Right ventricle myocardium inferior (tissue), 1 donor: ENCODE results near the gene PDLIM1. TPM values are rescaled to one million over a fixed set of nuclear protein-coding genes. Genes with fewer than 3 reads are reported as not detected.

Source experiments
- ATAC-seq: fragments of 200-7000 bp; cut with Tn5 transposase; one replicate; pipeline ENCODE4 v1.9.1; 2020; ENCODE audit warnings: mild to moderate bottlenecking, moderate library complexity
- DNase-seq: peaks from one replicate; pipeline ENCODE4 v3.0.0; 2021; ENCODE audit errors: missing footprints
- intact Hi-C: fragments of 100-400 bp; cut with DNase I; formaldehyde crosslinking; loops from one replicate; pipeline ENCODE4 v1.11.0; 2022
- long read RNA-seq: library from polyadenylated mRNA; unstranded; transcript quantifications from one replicate; pipeline ENCODE4 v2.0.0, GENCODE V29; 2021
- total RNA-seq: library from RNA; stranded (reverse); fragmentation: NEBNext Ultra II Directional; extraction: Animal tissue kit (Norgen Biotek cat#: 25700); gene quantifications from one replicate; pipeline ENCODE4 v1.2.1, GENCODE V29; 2021
- donor health status: DM: no; HTN: yes; CAD: no; lungs with severe emphysema.

Gene PDLIM1
- 273 TPM for total RNA-seq
- long read RNA-seq, transcript PDLIM1-201 (7 exons, 1,452 nt), result major isoform, 241 of 257 reads
- long read RNA-seq, partial matches to known transcripts, result 5 of 257 reads
- long read RNA-seq, other reads (novel, unspliced or antisense), result 7 of 257 reads

GRCh38 chr10:95290461-95291364 is at the start of gene PDLIM1:
Gene PDLIM1, minus strand, starts transcription at chr10:95291003. Its CDS starts 88 bp downstream, at chr10:95290915.
- intact Hi-C loops, result loop anchor here (2.0 to 5.0 kb wide), 2 partner anchors 44 to 72 kb away; no protein-coding TSS in a partner anchor
- ATAC-seq, result peak; percentile 89
- peak; percentile 89 for DNase-seq

- no peak for DNase-seq
- intact Hi-C loops, result no loop called here
- no peak for ATAC-seq
Measured at GRCh38 chr10:95339863-95340262, 49.1 kb upstream of the PDLIM1 start.

GRCh38 chr10:95337423-95338160 is 46.8 kb upstream of the PDLIM1 start:
- intact Hi-C loops, result no loop called here
- DNase-seq (no peak), ATAC-seq (no peak)

- intact Hi-C loops, result no loop called here
- ATAC-seq, result no peak
- DNase-seq, result no peak
Measured at GRCh38 chr10:95336702-95337101, 45.9 kb upstream of the PDLIM1 start.

GRCh38 chr10:95335933-95336699 is 45.3 kb upstream of the PDLIM1 start:
- no peak for DNase-seq

GRCh38 chr10:95334805-95335144 is 44.0 kb upstream of the PDLIM1 start:
- intact Hi-C loops, result loop anchor here (2.0 kb wide), 1 partner anchor 44 kb away; the partner anchor contains the start of gene PDLIM1
- DNase-seq (no peak), ATAC-seq (no peak)

More at GRCh38 chr10:95335933-95336699, 45.3 kb upstream of the PDLIM1 start:
- intact Hi-C loops, result loop anchor here (2.0 kb wide), 1 partner anchor 45 kb away; the partner anchor contains the start of gene PDLIM1
- peak; percentile 55 for ATAC-seq

GRCh38 chr10:95333997-95334804 is 43.4 kb upstream of the PDLIM1 start:
- DNase-seq, result peak; percentile 87
- ATAC-seq, result peak; percentile 86
- intact Hi-C loops, result loop anchor here (2.0 kb wide), 1 partner anchor 43 kb away; the partner anchor contains the start of gene PDLIM1

GRCh38 chr10:95332666-95333249 is 42.0 kb upstream of the PDLIM1 start:
- ATAC-seq, result no peak
- no peak for DNase-seq
- intact Hi-C loops, result no loop called here

- intact Hi-C loops, result no loop called here
- DNase-seq (no peak), ATAC-seq (no peak)
Measured at GRCh38 chr10:95331596-95332130, 40.9 kb upstream of the PDLIM1 start.

GRCh38 chr10:95330966-95331453 is 40.2 kb upstream of the PDLIM1 start:
- no peak for ATAC-seq
- no peak for DNase-seq
- intact Hi-C loops, result no loop called here

- no peak for ATAC-seq
Measured at GRCh38 chr10:95329296-95329695, 38.5 kb upstream of the PDLIM1 start.

GRCh38 chr10:95328013-95328412 is 37.2 kb upstream of the PDLIM1 start:
- intact Hi-C loops, result no loop called here
- DNase-seq, result no peak
- no peak for ATAC-seq

More at GRCh38 chr10:95329296-95329695, 38.5 kb upstream of the PDLIM1 start:
- no peak for DNase-seq
- intact Hi-C loops, result no loop called here

GRCh38 chr10:95327367-95327766 is 36.6 kb upstream of the PDLIM1 start:
- intact Hi-C loops, result no loop called here
- DNase-seq (no peak), ATAC-seq (peak; percentile 43)

- DNase-seq, result no peak
- no peak for ATAC-seq
- intact Hi-C loops, result no loop called here
Measured at GRCh38 chr10:95326396-95326795, 35.6 kb upstream of the PDLIM1 start.

GRCh38 chr10:95325863-95326262 is 35.1 kb upstream of the PDLIM1 start:
- no peak for ATAC-seq
- intact Hi-C loops, result no loop called here
- no peak for DNase-seq

- peak; percentile 45 for ATAC-seq
- intact Hi-C loops, result no loop called here
- DNase-seq, result no peak
Measured at GRCh38 chr10:95324436-95325268, 33.8 kb upstream of the PDLIM1 start.
